Spleen (tissue), 7 donors: ENCODE data around the gene CSTPP1.

Source experiments
- CTCF ChIP-seq, 11 experiments: fragments of 200-600 bp in 7 of 11; fragments of 450-650 bp in 4 of 11; sonication (generic) in 4 of 11; IDR thresholded peaks in 8 of 11; conservative IDR thresholded peaks in 3 of 11; 1 replicate in 7 of 11; 2 replicates in 4 of 11; pipeline versions ENCODE4 v1.4.0 to v1.8.0; 2016 to 2021; ENCODE audit warnings: antibody characterized with exemption in 11 of 11, inconsistent platforms in 4 of 11, mild to moderate bottlenecking in 1 of 11
- POLR2A ChIP-seq, 3 donors: fragments of 450-650 bp; IDR thresholded peaks; one replicate each; pipeline ENCODE4 v1.5.1; 2017; ENCODE audit warnings: antibody characterized with exemption in 3 of 3, mild to moderate bottlenecking in 1 of 3
- POLR2AphosphoS5 ChIP-seq, 3 donors: sonication (generic); formaldehyde crosslinking; IDR thresholded peaks; one replicate each; pipeline ENCODE4 v1.5.1; 2017; ENCODE audit warnings: antibody characterized with exemption in 3 of 3
- donor health status: DM: no; HTN: no; CAD: no; lungs with moderate emphysema.
- donor health status: DM: no; HTN: no; CAD: no.
- donor health status: DM: no; HTN: no; CAD: no.

GRCh38 chr11:46944356-46945075 lies 8.0 kb downstream of the CSTPP1 start:
- TF ChIP-seq POLR2A (IDR thresholded peaks at IDR 0.05) (no peak), POLR2AphosphoS5 (IDR thresholded peaks at IDR 0.05) (no peak), CTCF (IDR thresholded peaks at IDR 0.05 in 8 of 11, conservative IDR thresholded peaks at IDR 0.05 in 3 of 11) (no peak)
